GM13976 (cell line): ENCODE results near the gene HSPA12B.

Experiments
- DNase-seq: peaks from one replicate; pipeline ENCODE4 v3.0.0; 2012; ENCODE audit warnings: low spot score
- CTCF ChIP-seq: IDR thresholded peaks from 2 replicates; pipeline ENCODE4 v1.5.1; 2012; ENCODE audit warnings: borderline replicate concordance, mild to moderate bottlenecking; ENCODE audit not compliant: insufficient read depth; ENCODE audit errors: extremely low read depth, missing control alignments, control extremely low read depth
- in situ Hi-C: fragments of 300-500 bp; cut with MboI; formaldehyde crosslinking; loops from one replicate; pipeline ENCODE4 v1.12.0; 2022; ENCODE audit warnings: low sequenced_read_pairs, mixed read lengths, inconsistent platforms; ENCODE audit not compliant: unreplicated experiment

HSPA12B gene

DNA sequence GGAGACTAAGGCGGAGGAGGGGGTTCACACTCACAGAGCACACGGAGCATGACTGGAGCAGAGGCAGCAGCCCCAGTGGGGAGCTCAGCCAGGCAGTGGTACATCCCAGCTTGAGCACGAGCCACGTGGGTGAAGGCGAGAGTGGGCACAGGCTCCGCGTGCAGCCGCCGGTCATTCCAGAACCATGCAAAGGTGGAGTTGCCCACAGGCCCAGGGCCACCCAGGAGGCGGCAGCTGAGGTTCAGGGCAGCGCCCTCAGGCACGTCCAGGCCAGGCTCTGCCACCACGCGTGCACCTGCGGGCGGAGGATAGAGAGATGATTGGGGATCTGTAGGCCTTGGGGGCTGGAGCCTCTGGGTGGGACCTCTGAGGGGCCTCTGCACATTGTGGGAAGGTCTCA lies 41.2 kb upstream of the HSPA12B start:
- in situ Hi-C loops: no loop called here

DNA sequence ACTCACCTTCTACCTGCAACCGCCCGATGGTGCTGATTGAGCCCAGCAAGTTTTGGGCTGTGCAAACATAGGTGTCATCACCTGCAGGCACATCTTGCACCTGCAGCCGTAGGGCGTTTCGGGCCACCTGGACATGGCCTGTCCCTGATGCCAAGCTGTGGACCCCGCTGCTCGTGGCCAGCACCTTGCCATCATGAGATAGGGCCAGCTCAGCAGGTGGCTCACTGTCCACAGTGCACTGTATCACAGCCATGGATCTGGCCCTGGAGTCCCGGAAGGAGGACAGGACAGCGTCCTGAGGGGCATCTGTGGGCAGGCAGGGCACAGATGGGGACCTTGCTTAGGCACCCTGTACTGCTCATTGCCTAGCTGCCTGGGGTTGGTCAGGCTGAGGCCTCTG lies 40.6 kb upstream of the HSPA12B start:
- in situ Hi-C loops: no loop called here

More for the DNA sequence above, 41.2 kb upstream of the HSPA12B start:
- no peak for DNase-seq
- TF ChIP-seq CTCF: no peak

DNA sequence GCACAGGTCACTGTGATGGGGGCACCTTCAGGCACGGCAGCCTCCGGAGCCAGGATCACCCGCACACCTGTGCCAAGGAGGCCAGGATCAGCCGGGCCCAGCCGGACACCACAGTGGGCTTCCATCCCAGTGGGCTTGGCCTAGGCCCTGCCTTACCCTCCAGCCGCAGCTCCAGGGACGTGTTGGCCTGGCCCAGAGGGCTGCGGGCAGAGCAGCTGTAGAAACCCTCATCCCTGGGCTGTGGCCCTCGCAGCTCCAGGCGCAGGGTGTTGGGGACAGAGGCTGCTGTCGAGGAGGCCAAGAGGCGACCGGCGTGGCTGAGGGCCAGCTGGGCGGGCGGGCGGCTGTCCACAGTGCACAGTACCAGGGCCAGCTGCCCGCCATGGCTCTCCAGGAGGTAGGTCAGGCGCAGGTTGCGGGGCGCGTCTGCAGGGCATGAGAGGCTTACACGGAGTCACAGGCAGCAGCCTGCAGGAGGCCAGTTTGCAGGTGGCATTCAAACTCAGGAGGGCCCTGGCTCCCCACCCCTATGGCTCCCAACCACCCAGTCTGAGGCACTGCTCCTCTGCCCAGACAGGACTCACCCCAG lies 39.7 kb upstream of the HSPA12B start:
- in situ Hi-C loops: no loop called here
- DNase-seq: no peak
- TF ChIP-seq CTCF: no peak

More for the DNA sequence above, 40.6 kb upstream of the HSPA12B start:
- TF ChIP-seq CTCF: no peak
- no peak for DNase-seq

- no peak for DNase-seq
- no peak for TF ChIP-seq CTCF
- in situ Hi-C loops: no loop called here
Measured at GRCh38 chr20:3693376-3693775, 39.1 kb upstream of the HSPA12B start.

DNA sequence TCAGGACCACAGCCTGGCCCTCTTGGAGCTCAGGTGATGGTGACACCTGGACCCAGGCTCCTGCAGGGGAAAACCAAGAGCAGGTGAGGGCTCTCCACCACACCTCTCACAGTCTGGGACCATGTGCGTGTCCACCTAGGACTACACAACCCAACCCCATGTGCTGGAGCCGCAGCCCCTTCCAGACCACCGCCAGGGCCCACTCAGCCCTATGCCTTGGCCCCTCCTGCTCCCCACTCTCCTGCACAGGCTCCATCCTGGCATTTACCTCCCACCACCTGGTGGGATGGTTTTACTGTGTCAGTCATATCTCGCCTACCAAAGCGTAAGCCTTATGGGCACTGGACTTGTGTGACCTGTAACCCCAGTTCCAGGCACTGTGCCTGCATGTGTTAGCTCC lies 37.6 kb upstream of the HSPA12B start:
- in situ Hi-C loops: no loop called here
- DNase-seq: no peak
- TF ChIP-seq CTCF: no peak

- no peak for TF ChIP-seq CTCF
- DNase-seq: no peak
- in situ Hi-C loops: no loop called here
Measured at GRCh38 chr20:3696200-3696599, 36.3 kb upstream of the HSPA12B start.
